GM21529 (cell line): ENCODE results near the gene CTDSPL.
"Not testable (repeated sequence)": the region's sequence is repeated elsewhere in the genome, so short reads cannot be mapped to it uniquely, and the experiment has no call there.

Experiments
- ATAC-seq: cut with Tn5 transposase; IDR thresholded peaks from one replicate; pipeline ENCODE4 v1.9.1; 2021; ENCODE audit not compliant: unreplicated experiment

The CTDSPL gene

GRCh38 chr3:37985637-37986320 lies 124.1 kb downstream of the CTDSPL start:
- ATAC-seq: no peak

- ATAC-seq: no peak
These were observed 125.0 kb downstream of the CTDSPL start for GRCh38 chr3:37986479-37987314.

GRCh38 chr3:37987315-37987697 lies 125.6 kb downstream of the CTDSPL start:
- ATAC-seq: no peak

- ATAC-seq: no peak
These were observed 126.1 kb downstream of the CTDSPL start for GRCh38 chr3:37987751-37988179.

DNA sequence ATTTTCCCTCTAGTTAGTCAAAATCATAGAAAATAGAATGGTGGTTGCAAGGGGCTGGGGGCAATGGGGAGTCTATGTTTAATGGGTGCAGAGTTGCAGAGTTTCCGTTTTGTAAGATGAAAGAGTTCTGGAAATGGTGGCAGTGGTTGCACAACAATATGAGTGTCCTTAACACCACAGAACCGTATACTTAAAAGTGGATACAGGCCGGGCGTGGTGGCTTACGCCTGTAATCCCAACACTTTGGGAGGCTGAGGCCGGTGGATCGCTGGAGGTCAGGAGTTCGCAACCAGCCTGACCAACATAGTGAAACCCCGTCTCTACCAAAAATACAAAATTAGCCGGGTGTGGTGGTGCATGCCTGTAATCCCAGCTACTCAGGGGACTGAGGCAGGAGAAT lies 126.7 kb downstream of the CTDSPL start:
- ATAC-seq: not testable (repeated sequence)

DNA sequence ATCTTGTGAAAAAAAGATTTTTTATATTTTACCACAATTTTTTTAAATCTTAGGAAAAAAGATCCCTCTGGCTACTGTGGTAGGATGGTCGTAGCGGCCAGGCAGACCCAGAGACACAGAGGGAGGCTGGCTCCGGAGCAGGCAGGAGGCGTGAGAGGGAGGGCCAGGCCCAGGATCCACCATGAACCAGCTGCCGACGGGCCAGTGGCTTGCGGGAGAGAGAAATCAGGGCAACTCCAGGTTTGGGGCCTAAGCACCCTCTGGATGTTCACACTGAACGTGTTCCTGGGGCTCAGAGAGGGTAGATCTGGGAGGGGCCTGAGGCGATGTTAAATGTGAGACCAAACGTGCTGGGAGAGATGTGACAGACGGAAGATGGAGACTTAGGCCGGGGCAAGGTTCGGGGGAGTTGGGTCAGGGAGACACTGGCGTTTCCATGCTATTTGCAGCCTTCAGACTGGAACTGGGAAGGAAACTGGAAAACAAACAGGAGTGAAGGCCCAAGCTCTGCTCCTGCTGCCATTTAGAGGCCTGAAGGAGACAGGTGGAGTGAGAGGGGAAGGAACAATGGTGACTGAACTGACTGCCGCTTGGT lies 127.3 kb downstream of the CTDSPL start:
- no peak for ATAC-seq

GRCh38 chr3:37989821-37990480 lies 128.3 kb downstream of the CTDSPL start:
- no peak for ATAC-seq

DNA sequence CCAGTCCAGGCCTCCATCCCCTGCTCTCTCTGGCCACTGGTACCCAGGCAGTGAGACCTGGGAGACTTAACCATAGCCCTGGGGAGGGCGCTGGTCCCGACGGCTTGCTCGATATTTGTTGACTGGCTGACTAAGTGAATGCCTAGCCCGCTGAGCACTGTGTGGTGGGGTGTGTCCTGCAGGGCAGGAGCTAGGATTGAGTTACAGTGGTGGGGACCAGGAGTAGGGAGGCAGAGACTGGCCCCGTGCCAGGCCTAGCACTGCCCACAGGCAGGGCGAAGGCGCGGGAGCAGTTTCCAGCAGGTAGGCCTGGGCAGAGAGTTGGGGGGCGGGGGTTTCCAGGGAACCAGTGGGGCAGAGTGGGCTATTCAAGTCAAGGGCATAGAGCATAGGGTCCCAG lies 128.8 kb downstream of the CTDSPL start, which contains the start of gene VILL:
Gene VILL (plus strand): TSS at position 260 of the 400 bp plus-strand sequence. CDS start 2,887 bp downstream, outside the sequence.
- ATAC-seq: no peak

GRCh38 chr3:37991109-37991508 lies 129.4 kb downstream of the CTDSPL start:
- no peak for ATAC-seq

- no peak for ATAC-seq
These were observed 130.1 kb downstream of the CTDSPL start for GRCh38 chr3:37991823-37992222.

DNA sequence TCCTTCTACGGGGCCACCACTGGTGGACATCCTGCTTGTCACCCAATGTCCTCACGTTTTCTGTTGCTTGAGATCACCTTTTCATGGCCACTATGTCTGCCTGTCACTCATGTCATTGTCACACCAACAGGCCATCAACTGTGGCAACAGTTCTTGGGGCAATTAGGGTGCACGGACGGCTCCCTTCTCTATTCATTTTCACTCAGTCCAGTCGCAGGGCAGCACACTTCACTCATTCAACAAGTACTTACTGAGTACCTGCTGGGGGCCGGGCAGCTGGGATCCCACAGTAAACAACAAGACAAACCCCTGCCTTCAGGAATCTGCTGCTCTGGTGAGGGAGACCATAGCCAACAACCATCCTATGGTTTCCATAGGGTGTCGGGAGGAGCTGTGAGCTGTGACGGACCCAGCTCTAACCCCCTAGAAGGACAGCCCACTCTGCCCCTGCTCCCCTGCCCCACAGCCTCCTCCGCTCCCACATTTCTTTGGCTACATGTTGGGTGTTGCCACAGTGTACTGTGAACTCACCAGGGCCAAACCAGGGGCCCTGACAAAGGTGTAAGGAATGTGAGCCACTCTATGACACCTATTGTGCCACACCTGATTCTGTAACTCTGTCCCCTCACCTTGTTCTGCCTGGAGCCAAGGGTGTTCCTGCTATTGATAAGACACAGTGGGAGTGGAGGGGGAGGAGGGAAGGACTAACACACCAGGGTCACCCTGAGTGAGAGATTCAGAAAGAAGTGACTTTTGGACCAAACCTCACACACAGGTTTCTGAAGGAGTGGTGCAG lies 130.8 kb downstream of the CTDSPL start:
- no peak for ATAC-seq

DNA sequence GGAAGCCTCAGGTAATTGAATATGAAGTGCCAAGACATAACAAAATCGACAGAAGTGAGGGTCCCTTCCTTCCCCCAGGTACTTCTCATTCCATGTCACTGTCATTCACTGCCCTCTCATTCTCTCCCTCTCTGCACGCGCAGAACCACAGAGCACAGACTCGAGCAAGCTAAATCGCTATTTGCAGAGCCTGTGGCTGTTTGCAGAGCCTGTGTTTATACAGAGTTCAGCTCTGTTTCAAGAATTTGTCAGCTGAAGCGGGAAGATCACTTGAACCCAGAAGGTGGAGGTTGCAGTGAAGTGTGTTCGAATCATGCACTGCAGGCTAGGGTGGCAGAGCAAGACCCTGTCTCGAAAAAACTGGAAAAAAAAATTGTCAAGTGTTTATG lies 131.4 kb downstream of the CTDSPL start:
- no peak for ATAC-seq

DNA sequence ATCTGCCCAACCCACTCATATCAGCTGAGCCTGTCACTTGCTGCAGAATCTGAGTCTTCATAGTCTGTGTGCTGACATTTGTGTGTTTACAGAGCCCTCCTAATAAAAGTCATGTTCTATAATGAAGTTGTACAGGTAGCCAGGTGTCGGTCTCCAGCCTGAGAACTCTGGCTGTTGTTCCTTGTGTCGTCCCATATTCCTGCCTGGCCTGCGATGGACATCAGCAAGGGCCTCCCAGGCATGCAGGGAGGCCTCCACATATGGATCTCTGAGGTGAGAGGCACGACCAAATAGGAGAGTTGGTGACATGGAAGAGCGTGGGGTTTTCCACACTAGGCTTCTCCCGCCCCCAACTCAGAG lies 131.8 kb downstream of the CTDSPL start:
- no peak for ATAC-seq

- ATAC-seq: peak; percentile 64
These were observed 132.3 kb downstream of the CTDSPL start for GRCh38 chr3:37993820-37994638.

DNA sequence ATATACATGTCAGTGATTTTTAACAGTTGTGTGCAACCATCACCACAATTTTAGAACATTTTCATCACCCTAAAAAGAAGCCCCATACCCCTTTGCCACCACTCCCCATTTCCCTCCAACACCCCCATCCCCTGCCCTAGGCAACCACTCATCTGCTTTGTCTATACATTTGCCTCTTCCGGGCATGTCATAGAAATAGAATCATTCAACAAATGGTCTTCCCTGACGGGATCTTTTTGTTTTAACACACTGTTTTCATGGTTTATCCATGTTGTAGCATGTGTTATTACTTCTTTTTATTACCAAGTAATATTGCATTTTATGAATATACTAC lies 132.9 kb downstream of the CTDSPL start:
- peak; percentile 1 for ATAC-seq

- ATAC-seq: no peak
These were observed 134.3 kb downstream of the CTDSPL start for GRCh38 chr3:37995652-37996641.

- ATAC-seq: peak; percentile 45
These were observed 135.2 kb downstream of the CTDSPL start for GRCh38 chr3:37996785-37997301.

DNA sequence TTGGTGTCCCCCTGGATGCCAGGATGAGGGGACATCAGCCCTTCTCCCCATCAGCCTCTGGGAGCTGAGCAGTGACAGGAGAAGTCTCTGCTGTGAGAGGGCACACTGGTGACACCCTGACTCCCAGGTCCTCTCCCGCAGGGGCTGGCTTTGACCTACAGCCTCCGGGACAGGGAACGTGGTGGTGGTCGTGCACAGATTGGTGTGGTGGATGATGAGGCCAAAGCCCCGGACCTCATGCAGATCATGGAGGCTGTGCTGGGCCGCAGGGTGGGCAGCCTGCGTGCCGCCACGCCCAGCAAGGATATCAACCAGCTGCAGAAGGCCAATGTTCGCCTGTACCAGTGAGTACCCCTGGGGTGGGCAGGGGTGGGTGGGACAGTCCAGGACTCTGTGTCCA lies 135.7 kb downstream of the CTDSPL start:
- ATAC-seq: no peak
